Panc1 (cell line): ENCODE results near the gene LRRIQ1. TPM values are rescaled to one million over a fixed set of nuclear protein-coding genes. Genes with fewer than 3 reads are reported as not detected.

Experiments
- ATAC-seq: fragments of 200-7000 bp; cut with Tn5 transposase; 2 replicates; pipeline ENCODE4 v1.9.1; 2020; ENCODE audit warnings: mild to moderate bottlenecking, moderate library complexity
- BruUV-seq: library from RNA; stranded (reverse); fragments of 400-500 nt; replicated peaks from 2 replicates; lab custom pipeline; 2021; lab: Mats Ljungman, UMichigan
- CTCF ChIA-PET: fragments of 300-600 bp; sonication (Branson Sonifier 250); formaldehyde crosslinking; loops from one replicate; lab custom pipeline; 2022; ENCODE audit warnings: antibody characterized with exemption; lab: Charles Lee
- POLR2A ChIA-PET: fragments of 300-600 bp; sonication (Branson Sonifier 250); formaldehyde crosslinking; loops from one replicate; lab custom pipeline; 2022; ENCODE audit warnings: antibody characterized with exemption; lab: Charles Lee
- DNase-seq: peaks from one replicate; pipeline ENCODE4 v3.0.0-alpha.2; 2010; ENCODE audit warnings: low read depth, low spot score
- H3K27ac ChIP-seq: 2 replicates; pipeline ENCODE4 v1.5.1; 2011; ENCODE audit warnings: mild to moderate bottlenecking, low read length, inconsistent platforms
- H3K27me3 ChIP-seq: fragments of 200-500 bp; sonication (Bioruptor generic); 2 replicates; pipeline ENCODE4 v1.6.0; 2014; ENCODE audit warnings: low read length, inconsistent platforms; ENCODE audit not compliant: control insufficient read depth, insufficient read depth
- H3K36me3 ChIP-seq: fragments of 200-500 bp; sonication (Bioruptor generic); 2 replicates; pipeline ENCODE4 v1.5.1; 2014; ENCODE audit warnings: inconsistent platforms, mild to moderate bottlenecking, low read length, moderate library complexity; ENCODE audit not compliant: control insufficient read depth, insufficient read depth
- H3K4me1 ChIP-seq: 2 replicates; pipeline ENCODE4 v1.5.1; 2011; ENCODE audit warnings: inconsistent platforms, mild to moderate bottlenecking, low read length, moderate library complexity; ENCODE audit not compliant: control insufficient read depth, insufficient read depth
- H3K4me3 ChIP-seq, 2 experiments: 2 replicates each; pipeline ENCODE4 v1.5.1; 2011 to 2012; ENCODE audit warnings: low read depth in 2 of 2, low read length in 2 of 2, mild to moderate bottlenecking in 2 of 2, inconsistent platforms in 1 of 2, moderate library complexity in 1 of 2
- H3K9me3 ChIP-seq: fragments of 200-500 bp; sonication (Bioruptor generic); 2 replicates; pipeline ENCODE4 v1.5.1; 2014; ENCODE audit warnings: low read depth, mild to moderate bottlenecking, inconsistent platforms, low read length, moderate library complexity; ENCODE audit not compliant: control insufficient read depth, insufficient read depth
- POLR2AphosphoS5 ChIP-seq: IDR thresholded peaks from 2 replicates; pipeline ENCODE4 v1.6.1; 2012; ENCODE audit warnings: mild to moderate bottlenecking, low read depth, low read length, moderate library complexity
- REST ChIP-seq, 2 experiments: IDR thresholded peaks; 2 replicates each; pipeline ENCODE4 v1.6.1; 2011 to 2012; ENCODE audit warnings: low read depth in 2 of 2, control low read depth in 1 of 2, low read length in 1 of 2, mild to moderate bottlenecking in 1 of 2, moderate library complexity in 1 of 2; ENCODE audit not compliant: insufficient read depth in 1 of 2
- SIN3A ChIP-seq: IDR thresholded peaks from 2 replicates; pipeline ENCODE4 v1.6.1; 2012; ENCODE audit warnings: low read depth, mild to moderate bottlenecking, low read length, moderate library complexity, borderline replicate concordance; ENCODE audit not compliant: insufficient read depth
- TCF7L2 ChIP-seq: IDR thresholded peaks from 2 replicates; pipeline ENCODE4 v1.6.1; 2011; ENCODE audit warnings: mild to moderate bottlenecking, low read depth, low read length, inconsistent platforms
- in situ Hi-C: cut with HindIII; loops from 2 replicates; pipeline ENCODE4 v1.10.0; 2016; ENCODE audit warnings: low sequenced_read_pairs, low pct_unique_long_range_greater_than_20kb
- intact Hi-C: fragments of 100-400 bp; cut with micrococcal nuclease; formaldehyde crosslinking; loops from one replicate; pipeline ENCODE4 v1.10.0; 2022; ENCODE audit not compliant: unreplicated experiment
- total RNA-seq: library from RNA; stranded (reverse); gene quantifications from one replicate; pipeline ENCODE4 v1.2.1, GENCODE V29; 2021; ENCODE audit not compliant: unreplicated experiment
- TF ChIP-seq, protein P1 (sequence below): fragments of 450-650 bp; IDR thresholded peaks from 2 replicates; pipeline ENCODE4 v1.5.1; 2017; ENCODE audit warnings: mild to moderate bottlenecking

Gene LRRIQ1
- total RNA-seq, 1 experiment from 2014 or later: 0.15 TPM

DNA sequence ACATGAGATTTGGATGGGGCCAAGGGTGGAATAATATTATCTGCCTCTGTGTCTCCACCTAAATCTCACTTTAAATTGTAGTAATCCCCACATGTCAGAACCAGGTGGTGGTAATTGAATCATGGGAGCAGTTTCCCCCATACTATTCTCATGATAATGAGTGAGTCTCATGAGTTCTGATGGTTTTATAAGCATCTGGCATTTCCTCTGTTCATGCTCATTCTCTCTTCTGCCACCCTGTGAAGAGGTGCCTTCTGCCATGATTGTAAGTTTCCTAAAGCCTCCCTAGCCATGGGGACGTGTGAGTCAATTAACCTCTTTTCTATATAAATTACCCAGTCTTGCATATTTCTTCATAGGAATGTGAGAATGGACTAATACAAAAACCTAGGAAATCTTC is 29.9 kb upstream of the LRRIQ1 start:
- Histone ChIP-seq H3K9me3 (no peaks in the 10 kb centered on the region), H3K4me3 (no peak overlapping the region), H3K36me3 (no peaks in the 10 kb centered on the region), H3K27ac (no peak overlapping the region), H3K27me3 (no peaks in the 10 kb centered on the region), H3K4me1 (no peaks in the 10 kb centered on the region)
- no peak for TF ChIP-seq SIN3A
- TF ChIP-seq POLR2AphosphoS5: no peak
- TF ChIP-seq REST (IDR thresholded peaks at IDR 0.05; ENCODE audit: insufficient read depth in 1 of 2, low read depth in 2 of 2, low read length in 1 of 2): no peak
- no peak for TF ChIP-seq TCF7L2
- TF ChIP-seq, protein P1, sequence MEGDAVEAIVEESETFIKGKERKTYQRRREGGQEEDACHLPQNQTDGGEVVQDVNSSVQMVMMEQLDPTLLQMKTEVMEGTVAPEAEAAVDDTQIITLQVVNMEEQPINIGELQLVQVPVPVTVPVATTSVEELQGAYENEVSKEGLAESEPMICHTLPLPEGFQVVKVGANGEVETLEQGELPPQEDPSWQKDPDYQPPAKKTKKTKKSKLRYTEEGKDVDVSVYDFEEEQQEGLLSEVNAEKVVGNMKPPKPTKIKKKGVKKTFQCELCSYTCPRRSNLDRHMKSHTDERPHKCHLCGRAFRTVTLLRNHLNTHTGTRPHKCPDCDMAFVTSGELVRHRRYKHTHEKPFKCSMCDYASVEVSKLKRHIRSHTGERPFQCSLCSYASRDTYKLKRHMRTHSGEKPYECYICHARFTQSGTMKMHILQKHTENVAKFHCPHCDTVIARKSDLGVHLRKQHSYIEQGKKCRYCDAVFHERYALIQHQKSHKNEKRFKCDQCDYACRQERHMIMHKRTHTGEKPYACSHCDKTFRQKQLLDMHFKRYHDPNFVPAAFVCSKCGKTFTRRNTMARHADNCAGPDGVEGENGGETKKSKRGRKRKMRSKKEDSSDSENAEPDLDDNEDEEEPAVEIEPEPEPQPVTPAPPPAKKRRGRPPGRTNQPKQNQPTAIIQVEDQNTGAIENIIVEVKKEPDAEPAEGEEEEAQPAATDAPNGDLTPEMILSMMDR: no peak
- intact Hi-C loops: no loop called here
- in situ Hi-C loops: no loop called here
- DNase-seq: no peak
- no TSS peak for BruUV-seq
- no peak for ATAC-seq
- ChIA-PET CTCF (no interaction called here), POLR2A (no interaction called here)

GRCh38 chr12:85007836-85008235 is 28.3 kb upstream of the LRRIQ1 start:
- no peak overlapping the region for H3K27ac ChIP-seq
- no peak for DNase-seq
- in situ Hi-C loops (no loop called here), intact Hi-C loops (no loop called here)
- POLR2A ChIA-PET: no interaction called here
- H3K4me3 ChIP-seq: no peak overlapping the region
- no peaks in the 10 kb centered on the region for H3K36me3 ChIP-seq
- H3K4me1 ChIP-seq: no peaks in the 10 kb centered on the region
- CTCF ChIA-PET: no interaction called here
- no peaks in the 10 kb centered on the region for H3K27me3 ChIP-seq
- BruUV-seq: no TSS peak
- H3K9me3 ChIP-seq: no peaks in the 10 kb centered on the region
- no peak for TF ChIP-seq REST (IDR thresholded peaks at IDR 0.05; ENCODE audit: insufficient read depth in 1 of 2, low read depth in 2 of 2, low read length in 1 of 2)
- ATAC-seq: no peak
